OCI-LY7 (cell line): Measurements from ENCODE around the gene ACOXL. TPM values are rescaled to one million over a fixed set of nuclear protein-coding genes. Genes with fewer than 3 reads are reported as not detected.
A peak's percentile ranks its signal among the peaks of the same experiment; 100 is the strongest.

Experiments
- BruUV-seq: library from RNA; stranded (reverse); fragments of 400-500 nt; replicated peaks from 2 replicates; lab custom pipeline; 2021; lab: Mats Ljungman, UMichigan
- CTCF ChIA-PET: fragments of 300-600 bp; sonication (Branson Sonifier 250); formaldehyde crosslinking; loops from one replicate; lab custom pipeline; 2022; ENCODE audit warnings: antibody characterized with exemption; ENCODE audit not compliant: unreplicated experiment; lab: Charles Lee
- POLR2A ChIA-PET: fragments of 300-600 bp; sonication (Branson Sonifier 250); formaldehyde crosslinking; loops from one replicate; lab custom pipeline; 2022; ENCODE audit warnings: antibody characterized with exemption; lab: Charles Lee
- DNase-seq: peaks from one replicate; pipeline ENCODE4 v3.0.0-alpha.2; 2015; ENCODE audit warnings: low spot score
- H2AFZ ChIP-seq: fragments of 200-600 bp; sonication (generic), shearing (Covaris generic); 2 replicates; pipeline ENCODE4 v1.6.1; 2014; ENCODE audit warnings: mild to moderate bottlenecking, antibody characterized with exemption, low read length, moderate library complexity
- H3K27ac ChIP-seq: fragments of 200-600 bp; sonication (generic); 2 replicates; pipeline ENCODE4 v1.5.1; 2014; ENCODE audit warnings: mixed run types, low read depth, mild to moderate bottlenecking, moderate library complexity, low read length, inconsistent platforms; ENCODE audit not compliant: poor library complexity, severe bottlenecking
- H3K36me3 ChIP-seq: fragments of 200-600 bp; sonication (generic); 2 replicates; pipeline ENCODE4 v1.6.1; 2014; ENCODE audit warnings: mild to moderate bottlenecking, antibody characterized with exemption, low read length, moderate library complexity, mixed read lengths; ENCODE audit not compliant: insufficient read depth
- H3K4me1 ChIP-seq: fragments of 200-600 bp; sonication (generic); 2 replicates; pipeline ENCODE4 v1.5.1; 2014; ENCODE audit warnings: mild to moderate bottlenecking, low read length; ENCODE audit not compliant: insufficient read depth, poor library complexity, severe bottlenecking
- H3K4me2 ChIP-seq: fragments of 200-600 bp; sonication (generic); 2 replicates; pipeline ENCODE4 v1.6.1; 2014; ENCODE audit warnings: mild to moderate bottlenecking, low read length
- H3K4me3 ChIP-seq: fragments of 200-600 bp; sonication (generic); 2 replicates; pipeline ENCODE4 v1.5.1; 2014; ENCODE audit warnings: mild to moderate bottlenecking, low read depth, low read length; ENCODE audit not compliant: poor library complexity, severe bottlenecking
- H3K79me2 ChIP-seq: fragments of 200-600 bp; sonication (generic); 2 replicates; pipeline ENCODE4 v1.6.1; 2016; ENCODE audit warnings: low read depth, mild to moderate bottlenecking, low read length, moderate library complexity, mixed read lengths; ENCODE audit not compliant: insufficient read depth
- H3K9me2 ChIP-seq: fragments of 200-600 bp; sonication (generic); 2 replicates; pipeline ENCODE4 v1.6.1; 2016; ENCODE audit warnings: mild to moderate bottlenecking, low read length, mixed read lengths; ENCODE audit not compliant: insufficient read depth
- H3K9me3 ChIP-seq: fragments of 200-600 bp; sonication (generic); 2 replicates; pipeline ENCODE4 v1.6.1; 2014; ENCODE audit warnings: mild to moderate bottlenecking, mixed run types, low read length, mixed read lengths
- H4K20me1 ChIP-seq: fragments of 200-600 bp; sonication (generic); 2 replicates; pipeline ENCODE4 v1.6.1; 2014; ENCODE audit warnings: mild to moderate bottlenecking, antibody characterized with exemption, low read length, moderate library complexity, mixed read lengths; ENCODE audit not compliant: insufficient read depth
- EZH2phosphoT487 ChIP-seq: fragments of 200-600 bp; sonication (generic); IDR thresholded peaks from 2 replicates; pipeline ENCODE4 v1.6.1; 2018; ENCODE audit warnings: low read depth, borderline replicate concordance, mild to moderate bottlenecking, mixed run types, antibody characterized with exemption, low read length, moderate library complexity, mixed read lengths
- intact Hi-C: fragments of 100-400 bp; cut with micrococcal nuclease; formaldehyde crosslinking; loops from one replicate; pipeline ENCODE4 v1.10.0; 2022; ENCODE audit not compliant: unreplicated experiment
- total RNA-seq, 2 experiments: library from RNA; depleted of rRNA in 1 of 2; stranded (reverse); fragments of >200 nt in 1 of 2; shearing (Covaris generic) in 1 of 2; gene quantifications; 2 replicates each; pipeline ENCODE4 v1.2.3, GENCODE V29; 2014 to 2022
- TF ChIP-seq, protein P1 (sequence below): fragments of 200-600 bp; sonication (generic); conservative IDR thresholded peaks from 2 replicates; pipeline ENCODE4 v1.5.1; 2014; ENCODE audit warnings: mild to moderate bottlenecking, antibody characterized with exemption, low read length, moderate library complexity, mixed read lengths

Gene ACOXL
- total RNA-seq, 2 experiments from 2014 or later = 1.4 TPM; not detected in 1

DNA sequence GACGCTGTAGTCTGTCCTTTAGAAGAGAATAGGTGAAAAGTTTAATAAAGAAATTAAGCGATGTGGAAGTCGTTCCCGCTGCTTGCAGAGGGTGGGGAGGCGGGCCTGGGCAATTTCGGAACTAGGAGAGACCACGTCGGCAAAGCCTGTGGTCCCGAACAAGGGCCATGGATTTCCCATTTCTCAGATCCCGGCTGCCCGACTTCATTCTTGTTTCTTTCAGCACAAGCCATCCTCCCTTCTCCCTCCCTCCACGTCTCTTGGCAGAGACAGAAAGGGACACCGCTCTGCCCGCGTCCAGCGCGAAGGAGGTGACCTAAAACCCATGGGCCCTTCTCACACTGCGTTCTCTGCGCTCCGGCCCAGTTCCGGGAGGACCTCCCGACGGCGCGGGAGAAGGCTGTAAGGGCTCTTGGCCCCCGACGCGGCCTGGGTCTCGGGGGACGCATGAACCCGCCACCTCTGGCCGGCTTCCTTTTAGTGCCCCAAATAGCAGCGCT lies 386.2 kb downstream of the ACOXL start:
- peaks cover 42% of the 10 kb centered on the region for H3K4me1 ChIP-seq
- no TSS peak for BruUV-seq
- intact Hi-C loops = loop anchor here (5.0 kb wide), 1 partner anchor 306 kb away; no protein-coding TSS in a partner anchor
- H3K4me3 ChIP-seq = peak overlapping the region; percentile 96
- peaks cover 16% of the 10 kb centered on the region for H3K36me3 ChIP-seq
- 0 out of 2 replicates have a peak overlapping the region, but pooled peaks have one; percentile 45 for H2AFZ ChIP-seq
- TF ChIP-seq, protein P1, sequence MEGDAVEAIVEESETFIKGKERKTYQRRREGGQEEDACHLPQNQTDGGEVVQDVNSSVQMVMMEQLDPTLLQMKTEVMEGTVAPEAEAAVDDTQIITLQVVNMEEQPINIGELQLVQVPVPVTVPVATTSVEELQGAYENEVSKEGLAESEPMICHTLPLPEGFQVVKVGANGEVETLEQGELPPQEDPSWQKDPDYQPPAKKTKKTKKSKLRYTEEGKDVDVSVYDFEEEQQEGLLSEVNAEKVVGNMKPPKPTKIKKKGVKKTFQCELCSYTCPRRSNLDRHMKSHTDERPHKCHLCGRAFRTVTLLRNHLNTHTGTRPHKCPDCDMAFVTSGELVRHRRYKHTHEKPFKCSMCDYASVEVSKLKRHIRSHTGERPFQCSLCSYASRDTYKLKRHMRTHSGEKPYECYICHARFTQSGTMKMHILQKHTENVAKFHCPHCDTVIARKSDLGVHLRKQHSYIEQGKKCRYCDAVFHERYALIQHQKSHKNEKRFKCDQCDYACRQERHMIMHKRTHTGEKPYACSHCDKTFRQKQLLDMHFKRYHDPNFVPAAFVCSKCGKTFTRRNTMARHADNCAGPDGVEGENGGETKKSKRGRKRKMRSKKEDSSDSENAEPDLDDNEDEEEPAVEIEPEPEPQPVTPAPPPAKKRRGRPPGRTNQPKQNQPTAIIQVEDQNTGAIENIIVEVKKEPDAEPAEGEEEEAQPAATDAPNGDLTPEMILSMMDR = no peak
- TF ChIP-seq EZH2phosphoT487 = no peak
- ChIA-PET CTCF (no interaction called here), POLR2A (no interaction called here)
- no peaks in the 10 kb centered on the region for H3K9me2 ChIP-seq
- peak overlapping the region; percentile 98 for H3K4me2 ChIP-seq
- no peak for DNase-seq
- no peaks in the 10 kb centered on the region for H3K9me3 ChIP-seq
- H3K79me2 ChIP-seq = peaks cover 24% of the 10 kb centered on the region
- no peak overlapping the region for H3K27ac ChIP-seq
- H4K20me1 ChIP-seq = peaks cover 10% of the 10 kb centered on the region; the same call in 1 of the 2 replicates

DNA sequence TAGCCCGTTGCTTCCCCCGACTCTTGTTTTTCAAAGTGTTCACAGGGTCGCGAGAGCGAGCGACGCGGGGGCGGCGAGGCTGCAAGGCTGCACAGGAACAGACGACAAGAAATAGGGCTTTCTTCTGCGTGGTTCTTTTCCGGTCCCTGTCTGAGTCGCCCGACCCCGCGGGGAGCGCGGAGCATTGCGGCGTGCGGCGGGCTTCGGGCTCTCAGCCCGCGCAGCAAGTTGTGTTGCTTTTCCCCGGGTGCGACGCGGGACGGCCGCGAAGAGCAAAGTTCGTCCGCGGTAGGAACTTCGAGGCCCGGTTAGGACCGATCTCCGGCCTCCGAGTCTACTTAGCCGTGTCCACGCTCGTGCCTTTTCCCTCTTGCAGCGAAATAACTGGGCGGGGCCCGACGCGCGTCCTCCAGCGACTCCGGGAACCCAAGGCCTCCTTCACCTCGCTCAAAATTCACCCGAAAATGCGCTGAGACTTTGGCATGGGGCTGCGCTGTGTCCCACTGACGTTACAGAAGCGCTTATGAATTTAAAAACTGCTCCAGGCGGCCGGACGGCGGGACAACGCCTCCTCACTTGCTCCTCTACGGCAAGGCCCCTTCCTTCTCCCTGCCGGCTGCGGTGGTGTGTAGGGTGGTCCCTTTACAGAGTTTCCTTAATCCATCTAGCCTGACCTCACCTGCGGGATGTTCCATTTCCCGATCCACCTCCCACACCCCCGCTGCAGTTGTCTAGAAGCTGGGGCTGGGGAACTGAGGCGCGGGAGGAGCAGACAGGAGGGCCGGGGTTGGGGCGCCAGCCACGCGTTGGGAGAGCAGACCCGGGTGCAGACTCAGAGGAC lies 386.8 kb downstream of the ACOXL start:
- H3K4me1 ChIP-seq = peaks cover 48% of the 10 kb centered on the region
- peak overlapping the region; percentile 45; the same call in 1 of the 2 replicates for H2AFZ ChIP-seq
- peak; percentile 30 for DNase-seq
- intact Hi-C loops = loop anchor here (5.0 kb wide), 1 partner anchor 307 kb away; no protein-coding TSS in a partner anchor
- H3K9me3 ChIP-seq = no peaks in the 10 kb centered on the region
- POLR2A ChIA-PET = interaction anchor here (1.4 to 2.4 kb wide), 2 partner anchors 12 to 38 kb away, joined by 4 to 12 read pairs; no protein-coding TSS in a partner anchor
- peaks cover 16% of the 10 kb centered on the region; the same call in 1 of the 2 replicates for H4K20me1 ChIP-seq
- H3K4me2 ChIP-seq = peak overlapping the region; percentile 98
- TF ChIP-seq EZH2phosphoT487 = peak; percentile 96
- TF ChIP-seq, protein P1 = no peak
- H3K36me3 ChIP-seq = peaks cover 22% of the 10 kb centered on the region
- H3K79me2 ChIP-seq = peaks cover 31% of the 10 kb centered on the region
- CTCF ChIA-PET = no interaction called here
- no peaks in the 10 kb centered on the region for H3K9me2 ChIP-seq
- peak overlapping the region; percentile 96 for H3K4me3 ChIP-seq
- BruUV-seq = no TSS peak
- no peak overlapping the region for H3K27ac ChIP-seq
